GM12878 (cell line): ENCODE data around the gene CEP128. TPM values are rescaled to one million over a fixed set of nuclear protein-coding genes. Genes with fewer than 3 reads are reported as not detected.

ENCODE experiments used
- ATAC-seq: fragments of 200-7000 bp; cut with Tn5 transposase; 3 replicates; pipeline ENCODE4 v1.9.1; 2020; ENCODE audit warnings: mild to moderate bottlenecking, moderate library complexity
- BruUV-seq: library from RNA; stranded (reverse); fragments of 400-500 nt; replicated peaks from 2 replicates; lab custom pipeline; 2021; lab: Mats Ljungman, UMichigan
- CTCF ChIA-PET: fragments of 300-600 bp; sonication (Branson Sonifier 250); formaldehyde crosslinking; extraction: SDS; loops from one replicate; lab custom pipeline; 2021; ENCODE audit warnings: inconsistent platforms; lab: Yijun Ruan, JAX
- POLR2A ChIA-PET: fragments of 350-600 bp; formaldehyde crosslinking; extraction: SDS; loops from one replicate; lab custom pipeline; 2021; ENCODE audit warnings: inconsistent platforms; lab: Charles Lee
- RAD21 ChIA-PET: fragments of 300-600 bp; sonication (Branson Sonifier 250); formaldehyde crosslinking; loops from one replicate; lab custom pipeline; 2023; ENCODE audit warnings: antibody characterized with exemption; ENCODE audit not compliant: unreplicated experiment; lab: Charles Lee
- SMC1A ChIA-PET: fragments of 300-600 bp; sonication (Branson Sonifier 250); formaldehyde crosslinking; loops from one replicate; lab custom pipeline; 2023; ENCODE audit not compliant: unreplicated experiment, uncharacterized antibody; lab: Charles Lee
- DNase-seq: peaks from one replicate; pipeline ENCODE4 v3.0.0-alpha.2; 2011; ENCODE audit warnings: low read depth, low spot score
- FAIRE-seq: peaks from 3 replicates; lab custom pipeline; 2011; peaks lifted over from hg19 to GRCh38; lab: Jason Lieb, UNC
- H2AFZ ChIP-seq: 2 replicates; pipeline ENCODE4 v1.6.0; 2011; ENCODE audit warnings: low read depth, low read length, control low read depth; ENCODE audit not compliant: control insufficient read depth
- H3K27ac ChIP-seq: 2 replicates; pipeline ENCODE4 v1.5.1; 2011; ENCODE audit warnings: control low read depth; ENCODE audit not compliant: control insufficient read depth, insufficient read depth
- H3K27me3 ChIP-seq, 2 experiments: replicated peaks in 1 of 2; 2 replicates each; pipeline versions ENCODE4 v1.6.0 to v1.6.1; 2011; ENCODE audit warnings: low read length in 1 of 2; ENCODE audit not compliant: control insufficient read depth in 2 of 2, insufficient read depth in 2 of 2
- H3K36me3 ChIP-seq, 2 experiments: 2 replicates each; pipeline ENCODE4 v1.5.1; 2011; ENCODE audit warnings: low read length in 1 of 2; ENCODE audit not compliant: control insufficient read depth in 2 of 2, insufficient read depth in 2 of 2
- H3K4me1 ChIP-seq: 2 replicates; pipeline ENCODE4 v1.6.1; 2011; ENCODE audit warnings: mild to moderate bottlenecking, low read length, moderate library complexity, mixed read lengths; ENCODE audit not compliant: control insufficient read depth, insufficient read depth
- H3K4me2 ChIP-seq: 2 replicates; pipeline ENCODE4 v1.6.0; 2011; ENCODE audit warnings: control low read depth; ENCODE audit not compliant: control insufficient read depth, insufficient read depth
- H3K4me3 ChIP-seq: fragments of 200-600 bp; sonication (generic); 2 replicates; pipeline ENCODE4 v1.5.1; 2016
- H3K79me2 ChIP-seq: 2 replicates; pipeline ENCODE4 v1.6.0; 2011; ENCODE audit warnings: low read length; ENCODE audit not compliant: control insufficient read depth, insufficient read depth
- H3K9ac ChIP-seq: 2 replicates; pipeline ENCODE4 v1.8.0; 2011; ENCODE audit warnings: low read length, control low read depth, mixed read lengths; ENCODE audit not compliant: control insufficient read depth, insufficient read depth
- H3K9me3 ChIP-seq: replicated peaks from 3 replicates; pipeline ENCODE4 v1.5.1; 2011; ENCODE audit warnings: mild to moderate bottlenecking, low read length; ENCODE audit not compliant: control insufficient read depth, insufficient read depth
- H4K20me1 ChIP-seq: 2 replicates; pipeline ENCODE4 v1.6.0; 2011; ENCODE audit not compliant: control insufficient read depth, insufficient read depth
- BMI1 ChIP-seq: fragments of 450-650 bp; IDR thresholded peaks from 2 replicates; pipeline ENCODE4 v1.6.1; 2016; ENCODE audit warnings: mild to moderate bottlenecking, moderate library complexity, borderline replicate concordance
- BRCA1 ChIP-seq: IDR thresholded peaks from 2 replicates; pipeline ENCODE4 v1.6.1; 2011; ENCODE audit warnings: low read depth, low read length, improper control_type of control experiment
- CBX3 ChIP-seq: fragments of 200-600 bp; sonication (generic); IDR thresholded peaks from 2 replicates; pipeline ENCODE4 v1.6.1; 2016; ENCODE audit warnings: low read depth, borderline replicate concordance
- MYB ChIP-seq: fragments of 150-350 bp; IDR thresholded peaks from 2 replicates; pipeline ENCODE4 v1.6.1; 2014; ENCODE audit warnings: mild to moderate bottlenecking, low read depth, low read length, borderline replicate concordance
- NBN ChIP-seq: fragments of 450-650 bp; IDR thresholded peaks from 2 replicates; pipeline ENCODE4 v1.6.1; 2016
- POLR2AphosphoS5 ChIP-seq: IDR thresholded peaks from 2 replicates; pipeline ENCODE4 v1.6.1; 2011; ENCODE audit warnings: mild to moderate bottlenecking, low read length, inconsistent platforms
- RBBP5 ChIP-seq: fragments of 200-600 bp; sonication (generic); conservative IDR thresholded peaks from 2 replicates; pipeline ENCODE4 v1.6.1; 2016
- RCOR1 ChIP-seq: conservative IDR thresholded peaks from 2 replicates; pipeline ENCODE4 v1.6.1; 2012; ENCODE audit warnings: low read depth, low read length, improper control_type of control experiment
- RUNX3 ChIP-seq: IDR thresholded peaks from 2 replicates; pipeline ENCODE4 v1.6.1; 2012; ENCODE audit warnings: low read length, inconsistent platforms
- SP1 ChIP-seq: IDR thresholded peaks from one replicate; pipeline ENCODE4 v1.6.1; 2011; ENCODE audit warnings: low read depth, low read length
- TCF3 ChIP-seq: IDR thresholded peaks from 2 replicates; pipeline ENCODE4 v1.6.1; 2012; ENCODE audit warnings: low read depth, mild to moderate bottlenecking, low read length, borderline replicate concordance; ENCODE audit not compliant: insufficient read depth
- ZNF622 ChIP-seq: fragments of 450-650 bp; IDR thresholded peaks from 2 replicates; pipeline ENCODE4 v1.6.1; 2017; ENCODE audit warnings: mild to moderate bottlenecking, inconsistent platforms
- in situ Hi-C: fragments of 300-500 bp; cut with MboI; formaldehyde crosslinking; loops from 9 replicates; pipeline ENCODE4 v1.14.3; 2018; ENCODE audit warnings: mixed read lengths
- intact Hi-C: fragments of 100-400 bp; cut with micrococcal nuclease; formaldehyde crosslinking; loops from one replicate; pipeline ENCODE4 v1.14.2; 2022; ENCODE audit not compliant: unreplicated experiment
- polyA plus RNA-seq, 11 experiments: library from polyadenylated mRNA; depleted of rRNA in 4 of 11; unstranded in 6 of 11; stranded (reverse) in 5 of 11; fragments of >200 nt; fragmentation: Nextera tagmentation in 4 of 11; fragmentation: Illumina TruSeq in 1 of 11; extraction: Ambion mirVana in 4 of 11; extraction: Trizol in 1 of 11; gene quantifications; 1 replicate in 1 of 11; 2 replicates in 10 of 11; pipeline versions ENCODE4 v1.2.1 to v1.2.3, GENCODE V29; 2011 to 2016; ENCODE audit warnings: inconsistent platforms in 2 of 11, missing spikeins in 2 of 11, low read depth in 1 of 11
- total RNA-seq, 4 experiments: library from RNA; depleted of rRNA in 3 of 4; stranded (reverse); fragments of >200 nt in 3 of 4; fragmentation: Illumina TruSeq in 1 of 4; extraction: Trizol in 1 of 4; gene quantifications; 2 replicates each; pipeline versions ENCODE4 v1.2.1 to v1.2.3, GENCODE V29; 2013 to 2021
- TF ChIP-seq, protein P1 (sequence below): fragments of 450-650 bp; IDR thresholded peaks from 2 replicates; pipeline ENCODE4 v1.6.1; 2017; ENCODE audit warnings: mild to moderate bottlenecking, moderate library complexity
- TF ChIP-seq, protein P2 (sequence below): IDR thresholded peaks from 2 replicates; pipeline ENCODE4 v1.6.1; 2012; ENCODE audit warnings: low read length, inconsistent platforms

The CEP128 gene
- total and polyA plus RNA-seq, 10 of the 15 experiments (the other 5 are each of a cell fraction or from before 2014, with no cell fraction given) = 1.1 to 6.7 (median 3.4) TPM

DNA sequence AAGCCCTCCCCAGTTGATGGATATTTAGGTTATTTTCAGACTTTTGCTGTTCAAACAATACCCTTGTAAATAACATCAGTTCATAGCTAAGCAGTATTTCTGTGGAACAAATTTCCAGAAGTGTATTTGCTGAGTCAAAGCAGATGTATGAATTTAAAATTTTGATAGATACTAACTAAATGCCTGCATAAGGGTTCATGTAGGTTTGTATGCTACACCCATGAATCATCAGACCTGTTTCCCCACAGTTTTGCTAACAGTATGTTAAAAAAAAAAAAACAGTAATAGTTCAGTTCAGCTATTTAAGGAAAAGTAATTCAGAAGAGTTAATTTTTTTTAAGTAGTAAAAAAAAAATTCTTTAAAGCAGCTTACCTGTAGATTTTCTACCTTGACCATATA lies 494.1 kb downstream of the CEP128 start:
- no peak for ATAC-seq
- intact Hi-C loops (no loop called here), in situ Hi-C loops (no loop called here)
- Histone ChIP-seq H3K4me3 (no peak overlapping the region), H3K27ac (no peak overlapping the region), H3K27me3 (no peaks in the 10 kb centered on the region), H3K4me2 (no peak overlapping the region), H3K79me2 (no peaks in the 10 kb centered on the region), H3K9ac (no peak overlapping the region), H3K36me3 (no peaks in the 10 kb centered on the region), H2AFZ (no peak overlapping the region), H3K4me1 (no peaks in the 10 kb centered on the region), H4K20me1 (no peaks in the 10 kb centered on the region), H3K9me3 (no peaks in the 10 kb centered on the region; the same call in 2 of the 3 replicates)
- no peak for FAIRE-seq
- ChIA-PET RAD21 (interaction anchor here (0.7 kb wide), 1 partner anchor 68 kb away, joined by 3 read pairs; no protein-coding TSS in a partner anchor), SMC1A (interaction anchor here (1.1 kb wide), 1 partner anchor 102 kb away, joined by 3 read pairs; no protein-coding TSS in a partner anchor), POLR2A (no interaction called here), CTCF (interaction anchor here (0.6 kb wide), 1 partner anchor 11 kb away, joined by 3 read pairs; no protein-coding TSS in a partner anchor)
- DNase-seq = no peak
- TF ChIP-seq MYB (no peak), TCF3 (no peak), BRCA1 (no peak), RCOR1 (no peak), CBX3 (no peak), SP1 (no peak), POLR2AphosphoS5 (no peak), RUNX3 (no peak), RBBP5 (no peak), ZNF622 (no peak), BMI1 (no peak), NBN (no peak)
- TF ChIP-seq, protein P1, sequence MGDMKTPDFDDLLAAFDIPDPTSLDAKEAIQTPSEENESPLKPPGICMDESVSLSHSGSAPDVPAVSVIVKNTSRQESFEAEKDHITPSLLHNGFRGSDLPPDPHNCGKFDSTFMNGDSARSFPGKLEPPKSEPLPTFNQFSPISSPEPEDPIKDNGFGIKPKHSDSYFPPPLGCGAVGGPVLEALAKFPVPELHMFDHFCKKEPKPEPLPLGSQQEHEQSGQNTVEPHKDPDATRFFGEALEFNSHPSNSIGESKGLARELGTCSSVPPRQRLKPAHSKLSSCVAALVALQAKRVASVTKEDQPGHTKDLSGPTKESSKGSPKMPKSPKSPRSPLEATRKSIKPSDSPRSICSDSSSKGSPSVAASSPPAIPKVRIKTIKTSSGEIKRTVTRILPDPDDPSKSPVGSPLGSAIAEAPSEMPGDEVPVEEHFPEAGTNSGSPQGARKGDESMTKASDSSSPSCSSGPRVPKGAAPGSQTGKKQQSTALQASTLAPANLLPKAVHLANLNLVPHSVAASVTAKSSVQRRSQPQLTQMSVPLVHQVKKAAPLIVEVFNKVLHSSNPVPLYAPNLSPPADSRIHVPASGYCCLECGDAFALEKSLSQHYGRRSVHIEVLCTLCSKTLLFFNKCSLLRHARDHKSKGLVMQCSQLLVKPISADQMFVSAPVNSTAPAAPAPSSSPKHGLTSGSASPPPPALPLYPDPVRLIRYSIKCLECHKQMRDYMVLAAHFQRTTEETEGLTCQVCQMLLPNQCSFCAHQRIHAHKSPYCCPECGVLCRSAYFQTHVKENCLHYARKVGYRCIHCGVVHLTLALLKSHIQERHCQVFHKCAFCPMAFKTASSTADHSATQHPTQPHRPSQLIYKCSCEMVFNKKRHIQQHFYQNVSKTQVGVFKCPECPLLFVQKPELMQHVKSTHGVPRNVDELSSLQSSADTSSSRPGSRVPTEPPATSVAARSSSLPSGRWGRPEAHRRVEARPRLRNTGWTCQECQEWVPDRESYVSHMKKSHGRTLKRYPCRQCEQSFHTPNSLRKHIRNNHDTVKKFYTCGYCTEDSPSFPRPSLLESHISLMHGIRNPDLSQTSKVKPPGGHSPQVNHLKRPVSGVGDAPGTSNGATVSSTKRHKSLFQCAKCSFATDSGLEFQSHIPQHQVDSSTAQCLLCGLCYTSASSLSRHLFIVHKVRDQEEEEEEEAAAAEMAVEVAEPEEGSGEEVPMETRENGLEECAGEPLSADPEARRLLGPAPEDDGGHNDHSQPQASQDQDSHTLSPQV = no peak
- TF ChIP-seq, protein P2, sequence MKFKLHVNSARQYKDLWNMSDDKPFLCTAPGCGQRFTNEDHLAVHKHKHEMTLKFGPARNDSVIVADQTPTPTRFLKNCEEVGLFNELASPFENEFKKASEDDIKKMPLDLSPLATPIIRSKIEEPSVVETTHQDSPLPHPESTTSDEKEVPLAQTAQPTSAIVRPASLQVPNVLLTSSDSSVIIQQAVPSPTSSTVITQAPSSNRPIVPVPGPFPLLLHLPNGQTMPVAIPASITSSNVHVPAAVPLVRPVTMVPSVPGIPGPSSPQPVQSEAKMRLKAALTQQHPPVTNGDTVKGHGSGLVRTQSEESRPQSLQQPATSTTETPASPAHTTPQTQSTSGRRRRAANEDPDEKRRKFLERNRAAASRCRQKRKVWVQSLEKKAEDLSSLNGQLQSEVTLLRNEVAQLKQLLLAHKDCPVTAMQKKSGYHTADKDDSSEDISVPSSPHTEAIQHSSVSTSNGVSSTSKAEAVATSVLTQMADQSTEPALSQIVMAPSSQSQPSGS = no peak
- BruUV-seq = no TSS peak
